ENCODE measurements around the gene LRRC3B. TPM values are rescaled to one million over a fixed set of nuclear protein-coding genes. Genes with fewer than 3 reads are reported as not detected.

Gene LRRC3B
- total RNA-seq, 3 donors from 2014 or later, result 0.35 to 0.76 TPM; not detected in 1

GRCh38 chr3:26713091-26713490 lies 90.5 kb downstream of the LRRC3B start:
- DNase-seq, result no peak

DNA sequence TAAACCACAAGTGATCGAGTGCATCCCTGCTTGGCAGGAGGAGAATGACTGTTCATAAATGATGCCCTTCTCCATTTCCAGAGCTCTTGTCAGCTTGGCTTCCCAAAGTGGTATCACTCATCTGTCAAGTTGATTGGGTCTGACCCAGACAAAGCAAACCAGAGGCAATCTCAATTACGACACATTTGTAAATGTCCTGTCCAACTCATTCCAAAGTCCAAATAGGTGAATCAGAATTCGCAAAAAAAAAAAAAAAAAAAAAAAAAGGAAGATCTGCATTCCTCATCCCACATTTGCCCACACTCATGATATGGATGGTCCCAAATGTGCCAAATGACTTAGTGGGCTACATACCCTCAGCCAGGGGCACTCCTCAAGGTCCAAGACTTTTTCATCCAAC lies 91.9 kb downstream of the LRRC3B start:
- no peak for ATAC-seq
- H3K4me3 ChIP-seq, result no peak overlapping the region
- TF ChIP-seq, protein P1, sequence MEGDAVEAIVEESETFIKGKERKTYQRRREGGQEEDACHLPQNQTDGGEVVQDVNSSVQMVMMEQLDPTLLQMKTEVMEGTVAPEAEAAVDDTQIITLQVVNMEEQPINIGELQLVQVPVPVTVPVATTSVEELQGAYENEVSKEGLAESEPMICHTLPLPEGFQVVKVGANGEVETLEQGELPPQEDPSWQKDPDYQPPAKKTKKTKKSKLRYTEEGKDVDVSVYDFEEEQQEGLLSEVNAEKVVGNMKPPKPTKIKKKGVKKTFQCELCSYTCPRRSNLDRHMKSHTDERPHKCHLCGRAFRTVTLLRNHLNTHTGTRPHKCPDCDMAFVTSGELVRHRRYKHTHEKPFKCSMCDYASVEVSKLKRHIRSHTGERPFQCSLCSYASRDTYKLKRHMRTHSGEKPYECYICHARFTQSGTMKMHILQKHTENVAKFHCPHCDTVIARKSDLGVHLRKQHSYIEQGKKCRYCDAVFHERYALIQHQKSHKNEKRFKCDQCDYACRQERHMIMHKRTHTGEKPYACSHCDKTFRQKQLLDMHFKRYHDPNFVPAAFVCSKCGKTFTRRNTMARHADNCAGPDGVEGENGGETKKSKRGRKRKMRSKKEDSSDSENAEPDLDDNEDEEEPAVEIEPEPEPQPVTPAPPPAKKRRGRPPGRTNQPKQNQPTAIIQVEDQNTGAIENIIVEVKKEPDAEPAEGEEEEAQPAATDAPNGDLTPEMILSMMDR (IDR thresholded peaks at IDR 0.05), result no peak
- no peaks in the 10 kb centered on the region for H3K36me3 ChIP-seq (ENCODE audit: low read depth)
- no peaks in the 10 kb centered on the region for H3K4me1 ChIP-seq (ENCODE audit: low read depth)
- intact Hi-C loops (cut with DNase I, micrococcal nuclease), result no loop called here
- no peaks in the 10 kb centered on the region for H3K9me3 ChIP-seq
- DNase-seq, result no peak

More at GRCh38 chr3:26713091-26713490, 90.5 kb downstream of the LRRC3B start:
- intact Hi-C loops (cut with DNase I, micrococcal nuclease), result no loop called here
- ATAC-seq, result no peak
- Histone ChIP-seq H3K4me3 (no peak overlapping the region), H3K36me3 (ENCODE audit: low read depth) (no peaks in the 10 kb centered on the region), H3K9me3 (no peaks in the 10 kb centered on the region), H3K4me1 (ENCODE audit: low read depth) (no peaks in the 10 kb centered on the region)
- TF ChIP-seq, protein P1 (IDR thresholded peaks at IDR 0.05), result no peak

DNA sequence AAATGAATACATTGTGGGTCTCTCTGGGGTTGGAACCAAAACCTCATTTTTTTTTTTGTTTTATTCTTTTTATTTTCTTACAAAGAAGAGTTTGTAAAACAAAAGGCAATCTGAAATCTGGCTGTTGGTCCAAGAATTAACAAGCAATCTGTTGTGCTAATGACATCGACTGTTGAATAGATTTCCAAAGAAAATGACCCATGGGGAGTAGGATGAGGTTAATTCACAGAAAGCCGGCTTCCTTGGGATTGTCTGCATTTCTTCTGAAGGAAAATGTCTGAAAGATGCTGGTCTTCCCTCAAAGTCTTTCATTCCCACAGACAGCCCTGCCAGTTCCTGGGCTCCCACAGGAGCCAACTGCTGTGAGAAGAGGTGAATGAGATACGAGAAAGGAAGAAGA lies 92.9 kb downstream of the LRRC3B start:
- intact Hi-C loops (cut with DNase I, micrococcal nuclease), result no loop called here

GRCh38 chr3:26718315-26718714 lies 95.7 kb downstream of the LRRC3B start:
- Histone ChIP-seq H3K9me3 (no peaks in the 10 kb centered on the region), H3K4me1 (ENCODE audit: low read depth) (no peaks in the 10 kb centered on the region), H3K4me3 (no peak overlapping the region), H3K36me3 (ENCODE audit: low read depth) (no peaks in the 10 kb centered on the region)
- TF ChIP-seq, protein P1 (IDR thresholded peaks at IDR 0.05), result no peak
- intact Hi-C loops (cut with DNase I, micrococcal nuclease), result no loop called here
- no peak for DNase-seq
- ATAC-seq, result no peak

More for the DNA sequence above, 92.9 kb downstream of the LRRC3B start:
- DNase-seq (no peak), ATAC-seq (no peak)
- H3K4me1 ChIP-seq (ENCODE audit: low read depth), result no peaks in the 10 kb centered on the region
- H3K9me3 ChIP-seq, result no peaks in the 10 kb centered on the region
- no peaks in the 10 kb centered on the region for H3K36me3 ChIP-seq (ENCODE audit: low read depth)
- no peak overlapping the region for H3K4me3 ChIP-seq
- TF ChIP-seq, protein P1 (IDR thresholded peaks at IDR 0.05), result no peak

GRCh38 chr3:26719134-26719533 lies 96.6 kb downstream of the LRRC3B start:
- intact Hi-C loops (cut with DNase I, micrococcal nuclease), result no loop called here
- H3K4me3 ChIP-seq, result no peak overlapping the region
- no peaks in the 10 kb centered on the region for H3K9me3 ChIP-seq
- TF ChIP-seq, protein P1 (IDR thresholded peaks at IDR 0.05), result no peak
- peak in 1 of 3 donors; percentile 2 for DNase-seq
- no peak for ATAC-seq
- no peaks in the 10 kb centered on the region for H3K4me1 ChIP-seq (ENCODE audit: low read depth)
- no peaks in the 10 kb centered on the region for H3K36me3 ChIP-seq (ENCODE audit: low read depth)

GRCh38 chr3:26721047-26721446 lies 98.5 kb downstream of the LRRC3B start:
- intact Hi-C loops (cut with DNase I, micrococcal nuclease), result no loop called here
- DNase-seq (no peak), ATAC-seq (no peak)
- TF ChIP-seq, protein P1 (IDR thresholded peaks at IDR 0.05), result no peak
- H3K4me3 ChIP-seq, result no peak overlapping the region
- no peaks in the 10 kb centered on the region for H3K4me1 ChIP-seq (ENCODE audit: low read depth)
- no peaks in the 10 kb centered on the region for H3K9me3 ChIP-seq
- H3K36me3 ChIP-seq (ENCODE audit: low read depth), result no peaks in the 10 kb centered on the region
